Measurements from ENCODE around the gene NKD2.

GRCh38 chr5:1016476-1016875 lies 7.9 kb downstream of the NKD2 start:
- TF ChIP-seq CTCF (IDR thresholded peaks at IDR 0.05; ENCODE audit: low read length) = no peak
- TF ChIP-seq EZH2 (optimal IDR thresholded peaks at IDR 0.05; ENCODE audit: low read depth, low read length) = no peak
- no peak for TF ChIP-seq EZH2phosphoT487 (IDR thresholded peaks at IDR 0.05; ENCODE audit: low read length)

Measured in MM.1S (cell line).